Effector memory CD4-positive, alpha-beta T cell (primary cell): ENCODE data around the gene RFTN1.

Experiments
- DNase-seq, 3 donors: peaks; one replicate each; pipeline ENCODE4 v3.0.0-alpha.2; 2020
- H3K27ac ChIP-seq: 2 replicates; pipeline ENCODE4 v1.7.0; 2013; ENCODE audit warnings: mild to moderate bottlenecking, low read length, moderate library complexity; ENCODE audit not compliant: insufficient read depth, poor library complexity, severe bottlenecking
- H3K27me3 ChIP-seq: replicated peaks from 2 replicates; pipeline ENCODE4 v1.7.0; 2013; ENCODE audit warnings: mild to moderate bottlenecking, low read length; ENCODE audit not compliant: insufficient read depth, control insufficient read depth, poor library complexity, severe bottlenecking
- H3K36me3 ChIP-seq: 2 replicates; pipeline ENCODE4 v1.7.0; 2013; ENCODE audit warnings: mild to moderate bottlenecking, low read length, moderate library complexity; ENCODE audit not compliant: control insufficient read depth, insufficient read depth
- H3K4me1 ChIP-seq: 2 replicates; pipeline ENCODE4 v1.7.0; 2013; ENCODE audit warnings: low read length, mild to moderate bottlenecking; ENCODE audit not compliant: control insufficient read depth, insufficient read depth, poor library complexity, severe bottlenecking
- H3K4me3 ChIP-seq: 2 replicates; pipeline ENCODE4 v1.7.0; 2013; ENCODE audit warnings: low read length, low read depth, mild to moderate bottlenecking; ENCODE audit not compliant: insufficient read depth, poor library complexity, severe bottlenecking
- H3K9me3 ChIP-seq: 2 replicates; pipeline ENCODE4 v1.7.0; 2013; ENCODE audit warnings: mild to moderate bottlenecking, low read length, moderate library complexity; ENCODE audit not compliant: control insufficient read depth

The RFTN1 gene

DNA sequence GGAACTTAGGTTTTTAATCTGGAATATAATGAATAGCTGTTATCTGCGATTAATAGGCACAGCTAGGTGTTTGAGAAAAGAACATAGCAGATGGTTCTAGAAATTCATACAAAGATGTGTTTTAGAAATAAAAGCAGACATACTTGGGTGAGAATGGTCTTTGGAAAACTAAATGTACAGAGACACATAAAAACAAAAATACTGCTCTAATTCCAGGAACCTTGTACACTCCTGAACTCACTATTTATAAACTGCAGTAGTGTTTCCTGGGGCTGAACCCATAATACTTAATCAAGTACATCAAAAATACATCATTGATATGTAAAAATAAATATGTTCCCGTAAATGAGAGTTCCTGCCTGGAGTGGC, 143.0 kb downstream of the RFTN1 start:
- Histone ChIP-seq H3K27me3 (no peaks in the 10 kb centered on the region), H3K9me3 (no peaks in the 10 kb centered on the region), H3K4me3 (no peak overlapping the region), H3K36me3 (peaks cover 29% of the 10 kb centered on the region), H3K27ac (no peak overlapping the region), H3K4me1 (peaks cover 5% of the 10 kb centered on the region)
- no peak for DNase-seq

GRCh38 chr3:16369885-16370284, 143.6 kb downstream of the RFTN1 start:
- no peak overlapping the region for H3K4me3 ChIP-seq
- H3K27ac ChIP-seq: no peak overlapping the region
- no peak for DNase-seq
- H3K4me1 ChIP-seq: peaks cover 3% of the 10 kb centered on the region
- H3K27me3 ChIP-seq: no peaks in the 10 kb centered on the region
- H3K36me3 ChIP-seq: peaks cover 29% of the 10 kb centered on the region
- no peaks in the 10 kb centered on the region for H3K9me3 ChIP-seq

GRCh38 chr3:16369276-16369675, 144.2 kb downstream of the RFTN1 start:
- H3K27ac ChIP-seq: no peak overlapping the region

DNA sequence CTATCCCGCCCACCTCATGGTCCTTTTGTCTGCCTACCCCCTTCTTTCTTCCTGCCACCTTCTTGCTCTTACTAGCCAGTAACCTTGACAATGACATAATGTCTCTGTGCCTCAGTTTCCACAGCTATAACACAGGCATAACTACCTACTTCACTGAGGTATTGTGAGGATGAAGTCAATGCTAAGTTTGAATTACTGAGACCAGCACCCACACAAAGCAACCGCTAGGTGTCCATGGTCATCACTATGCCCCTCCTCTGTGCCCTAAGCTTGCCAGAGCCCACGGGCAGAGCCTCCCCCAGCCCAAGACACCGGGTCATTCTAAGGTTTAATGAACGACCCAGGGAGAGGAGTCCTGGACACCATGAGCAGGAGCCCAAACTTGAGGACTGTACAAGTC, 146.9 kb downstream of the RFTN1 start:
- no peaks in the 10 kb centered on the region for H3K4me1 ChIP-seq
- no peaks in the 10 kb centered on the region for H3K9me3 ChIP-seq
- H3K36me3 ChIP-seq: peaks cover 38% of the 10 kb centered on the region
- DNase-seq: no peak
- H3K27me3 ChIP-seq: no peaks in the 10 kb centered on the region
- no peak overlapping the region for H3K4me3 ChIP-seq
- no peak overlapping the region for H3K27ac ChIP-seq

More at GRCh38 chr3:16369276-16369675, 144.2 kb downstream of the RFTN1 start:
- Histone ChIP-seq H3K27me3 (no peaks in the 10 kb centered on the region), H3K4me3 (no peak overlapping the region), H3K4me1 (no peaks in the 10 kb centered on the region), H3K36me3 (peaks cover 33% of the 10 kb centered on the region), H3K9me3 (no peaks in the 10 kb centered on the region)
- no peak for DNase-seq

DNA sequence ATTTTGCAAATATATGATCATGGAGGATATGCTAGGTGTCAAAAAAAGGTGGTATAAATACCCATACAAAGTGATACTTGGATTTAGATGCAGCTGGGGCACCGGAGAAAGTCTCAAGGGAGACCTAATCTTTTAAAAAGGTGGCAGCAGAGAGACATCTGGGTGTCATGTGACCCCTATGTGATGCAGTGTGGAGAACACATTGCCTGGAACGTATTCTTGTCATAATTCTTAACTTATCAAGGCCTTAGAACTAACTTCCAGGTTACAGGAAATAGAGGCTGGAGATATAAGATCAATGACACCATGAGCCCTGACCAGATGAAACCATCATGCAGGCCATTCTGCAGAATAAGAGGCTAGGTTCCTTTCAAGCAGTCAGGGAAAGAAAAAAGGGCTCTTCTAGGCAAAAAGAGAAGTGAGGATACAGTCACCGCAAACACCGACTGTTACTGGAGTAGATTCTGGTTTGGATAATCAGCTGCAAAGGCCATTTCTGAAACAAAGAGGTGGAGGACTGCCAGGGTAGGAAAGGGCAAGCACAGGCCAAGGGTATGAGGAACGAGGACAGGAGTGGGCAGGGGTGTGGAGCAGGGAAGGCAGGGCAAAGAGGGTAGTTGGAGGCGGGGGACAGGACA, 147.9 kb downstream of the RFTN1 start:
- Histone ChIP-seq H3K4me3 (no peak overlapping the region), H3K4me1 (no peaks in the 10 kb centered on the region), H3K27ac (no peak overlapping the region), H3K27me3 (no peaks in the 10 kb centered on the region), H3K36me3 (peaks cover 38% of the 10 kb centered on the region), H3K9me3 (no peaks in the 10 kb centered on the region)
- no peak for DNase-seq

DNA sequence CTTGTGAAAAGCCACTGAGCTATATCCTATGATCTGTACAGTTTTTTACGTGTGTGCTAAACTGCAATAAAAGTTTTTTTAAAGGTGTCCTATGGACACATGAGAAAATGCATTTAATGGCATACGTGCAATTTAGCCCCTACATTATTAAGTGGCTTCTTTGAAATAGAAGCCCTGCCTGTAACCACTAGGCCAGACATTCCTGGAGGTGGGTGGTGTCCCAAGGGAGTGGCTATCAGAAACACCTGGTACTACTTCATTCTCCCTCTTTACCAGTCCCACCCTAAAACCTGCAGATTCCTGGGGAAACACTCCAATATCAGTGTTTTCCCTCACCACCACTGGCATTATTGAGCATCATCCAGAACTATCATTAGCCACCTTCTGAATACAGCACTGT, 148.5 kb downstream of the RFTN1 start:
- H3K9me3 ChIP-seq: no peaks in the 10 kb centered on the region
- H3K27ac ChIP-seq: no peak overlapping the region
- no peaks in the 10 kb centered on the region for H3K4me1 ChIP-seq
- no peak overlapping the region for H3K4me3 ChIP-seq
- no peak for DNase-seq
- peaks cover 32% of the 10 kb centered on the region for H3K36me3 ChIP-seq
- no peaks in the 10 kb centered on the region for H3K27me3 ChIP-seq

- no peak for DNase-seq
- Histone ChIP-seq H3K4me3 (no peak overlapping the region), H3K9me3 (no peaks in the 10 kb centered on the region), H3K4me1 (no peaks in the 10 kb centered on the region), H3K27ac (no peak overlapping the region), H3K27me3 (no peaks in the 10 kb centered on the region), H3K36me3 (peaks cover 26% of the 10 kb centered on the region)
Measured at GRCh38 chr3:16364323-16364722, 149.2 kb downstream of the RFTN1 start.

DNA sequence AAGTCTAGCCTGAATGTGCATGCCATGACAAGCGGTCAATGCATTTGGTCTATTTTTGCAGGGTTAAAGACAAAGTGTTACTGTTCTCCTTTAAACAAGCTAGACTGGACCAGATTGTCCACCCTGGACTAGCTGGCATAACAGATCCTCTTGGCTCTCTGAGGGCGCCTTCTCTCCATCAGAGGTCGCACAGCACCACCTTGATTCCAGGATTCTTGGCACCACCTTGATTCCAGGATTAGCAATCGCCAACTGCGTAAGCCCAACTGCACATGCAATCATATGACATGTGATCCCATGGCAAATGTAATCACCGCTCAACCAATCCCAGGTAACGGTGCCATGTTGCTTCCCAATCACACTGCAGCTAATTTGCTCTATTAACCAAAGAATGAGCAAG, 149.9 kb downstream of the RFTN1 start:
- Histone ChIP-seq H3K27ac (no peak overlapping the region), H3K4me1 (no peaks in the 10 kb centered on the region), H3K36me3 (peaks cover 19% of the 10 kb centered on the region), H3K4me3 (no peak overlapping the region), H3K27me3 (no peaks in the 10 kb centered on the region), H3K9me3 (no peaks in the 10 kb centered on the region)
- no peak for DNase-seq

- no peak for DNase-seq
- no peak overlapping the region for H3K27ac ChIP-seq
Measured at GRCh38 chr3:16362770-16363169, 150.7 kb downstream of the RFTN1 start.

GRCh38 chr3:16361087-16361486, 152.4 kb downstream of the RFTN1 start:
- DNase-seq: no peak
- no peaks in the 10 kb centered on the region for H3K27me3 ChIP-seq
- peaks cover 22% of the 10 kb centered on the region for H3K36me3 ChIP-seq
- H3K27ac ChIP-seq: no peak overlapping the region
- no peaks in the 10 kb centered on the region for H3K4me1 ChIP-seq
- no peaks in the 10 kb centered on the region for H3K9me3 ChIP-seq
- H3K4me3 ChIP-seq: no peak overlapping the region

More at GRCh38 chr3:16362770-16363169, 150.7 kb downstream of the RFTN1 start:
- Histone ChIP-seq H3K4me3 (no peak overlapping the region), H3K4me1 (no peaks in the 10 kb centered on the region), H3K27me3 (no peaks in the 10 kb centered on the region), H3K36me3 (peaks cover 19% of the 10 kb centered on the region), H3K9me3 (no peaks in the 10 kb centered on the region)
